ENCODE measurements around the gene ASB13. TPM values are rescaled to one million over a fixed set of nuclear protein-coding genes. Genes with fewer than 3 reads are reported as not detected.

Gene ASB13
- polyA plus RNA-seq, 1 donor = 12.2 TPM

DNA sequence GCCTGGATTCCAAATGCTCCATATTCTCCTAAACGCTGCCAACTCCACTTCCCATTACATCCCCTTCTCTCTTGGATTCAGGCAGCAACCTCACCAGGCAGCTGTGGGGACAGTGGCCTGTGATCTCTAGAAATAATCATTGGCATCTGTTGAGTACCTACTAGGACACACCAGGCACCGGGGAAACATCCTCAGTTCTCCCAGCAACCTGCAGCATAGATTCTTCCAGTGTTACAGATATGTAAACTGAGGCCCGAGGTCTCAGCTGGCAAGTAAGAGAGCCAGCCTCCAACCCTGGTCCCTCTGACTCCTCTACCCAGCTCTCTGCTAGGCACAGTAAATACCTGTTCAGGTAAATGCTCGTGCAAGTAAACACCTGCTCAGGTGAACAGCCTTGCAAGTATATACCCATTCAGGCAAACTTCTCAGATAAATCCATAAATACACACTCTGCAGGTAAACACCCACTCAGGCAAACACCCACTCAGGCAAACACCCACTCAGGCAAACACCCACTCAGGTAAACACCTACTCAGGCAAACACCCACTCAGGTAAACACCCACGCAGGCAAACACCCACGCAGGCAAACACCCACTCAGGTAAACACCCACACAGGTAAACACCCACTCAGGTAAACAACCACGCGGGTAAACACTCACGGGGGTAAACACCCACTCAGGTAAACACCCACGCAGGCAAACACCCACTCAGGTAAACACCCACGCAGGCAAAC, 18.7 kb downstream of the ASB13 start:
- DNase-seq (ENCODE audit: low read depth) = no peak

DNA sequence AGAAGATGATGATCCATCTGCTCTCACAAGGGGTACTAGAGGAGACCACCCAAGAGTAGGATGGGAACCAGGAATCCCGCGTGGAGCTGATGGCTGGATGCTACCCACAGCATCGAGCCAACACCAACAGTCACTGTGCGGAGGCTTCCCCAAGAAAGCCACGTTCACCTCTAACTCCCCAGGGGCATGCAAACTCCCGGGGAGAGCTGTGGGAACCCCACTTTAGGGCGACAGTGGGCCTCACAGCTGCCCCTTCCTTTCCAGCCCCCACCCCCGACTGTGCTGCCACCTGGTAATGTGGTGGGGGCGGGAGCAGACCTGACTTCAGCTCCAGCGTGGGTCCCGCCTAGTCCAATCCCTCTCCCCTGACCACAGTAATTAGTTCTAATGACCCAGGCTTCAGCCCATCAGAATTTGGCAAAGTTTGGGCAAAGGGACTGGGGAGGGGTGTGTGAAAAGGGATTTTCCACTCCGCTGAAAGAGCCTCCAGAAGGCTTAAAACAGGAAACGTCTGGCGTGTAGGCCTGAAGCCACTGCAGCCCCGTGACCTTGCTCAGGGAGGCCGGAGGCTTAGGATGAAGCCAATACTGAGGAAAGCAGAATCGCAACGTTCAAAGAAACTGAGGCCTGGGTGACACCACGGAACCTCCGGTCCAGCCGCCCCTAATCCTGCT, 20.3 kb downstream of the ASB13 start:
- DNase-seq (ENCODE audit: low read depth) = no peak

DNA sequence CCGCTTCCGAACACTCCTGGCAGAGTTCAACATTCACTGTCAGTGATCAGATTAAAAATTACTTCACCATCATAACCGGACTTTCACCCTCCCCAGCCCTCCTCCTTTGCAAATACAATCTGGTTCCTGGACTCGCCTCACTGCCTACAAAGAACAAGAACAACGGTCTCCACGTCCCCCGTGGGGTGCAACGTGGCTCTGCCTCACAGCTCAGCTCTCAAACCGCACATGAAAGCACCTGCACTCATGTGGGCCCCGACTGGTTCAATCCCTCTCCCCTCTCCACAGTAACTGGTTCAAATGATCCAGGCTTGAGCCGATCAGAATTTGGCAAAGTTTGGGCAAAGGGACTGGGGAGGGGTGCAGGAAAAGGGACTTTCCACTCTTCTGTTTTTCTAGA, 21.0 kb downstream of the ASB13 start:
- no peak for DNase-seq (ENCODE audit: low read depth)

DNA sequence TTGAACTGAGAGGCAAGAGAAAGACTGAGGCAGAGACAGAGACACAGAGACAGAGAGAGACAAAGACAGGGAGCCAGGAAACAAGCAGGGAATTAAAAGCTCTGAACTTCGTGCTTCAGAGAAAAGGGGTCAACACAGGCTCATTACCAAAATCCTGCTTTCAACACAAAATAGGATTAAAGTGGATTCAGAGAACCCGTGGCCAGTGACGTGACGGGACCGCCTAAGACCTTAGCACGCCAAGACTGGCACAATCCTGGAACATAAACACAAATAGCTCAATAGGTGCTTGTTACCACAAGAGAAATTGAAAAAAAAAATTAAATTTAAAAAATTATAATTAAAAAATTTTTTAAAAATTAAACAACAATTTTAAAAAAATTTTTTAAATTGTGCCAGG, 21.5 kb downstream of the ASB13 start:
- no peak for DNase-seq (ENCODE audit: low read depth)

DNA sequence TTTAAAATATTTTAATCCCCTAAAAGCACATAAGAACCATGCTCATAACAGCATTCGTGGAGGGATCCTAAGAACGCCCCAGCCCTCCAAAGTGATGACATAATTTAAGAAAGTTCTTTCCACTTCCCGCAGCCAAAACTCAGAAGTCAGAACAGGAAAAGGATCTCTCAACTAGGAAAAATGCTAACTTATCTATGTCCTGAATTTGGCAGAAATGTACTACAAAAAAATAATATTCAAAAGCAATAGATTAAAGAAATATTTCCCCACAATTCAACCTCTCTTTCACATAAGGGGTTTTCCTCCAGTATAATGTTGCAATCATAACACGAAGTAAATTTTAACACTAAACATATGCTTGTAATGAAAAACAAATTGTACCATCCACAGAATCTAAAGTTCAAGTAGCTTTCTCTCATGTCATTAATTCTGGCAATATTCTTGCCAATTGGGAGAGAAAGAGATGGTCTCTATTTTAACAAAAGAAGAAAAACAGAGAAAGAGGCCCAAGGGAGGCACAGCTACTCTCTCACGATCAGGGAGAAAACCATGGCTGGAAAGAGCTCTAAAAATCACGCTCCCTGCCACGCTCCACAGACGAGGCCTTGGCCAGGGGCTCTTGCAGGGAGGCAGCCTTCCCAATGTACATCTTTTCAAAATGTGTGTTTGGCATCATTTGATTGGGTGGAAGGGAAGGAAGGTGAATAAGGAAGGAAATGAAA, 22.9 kb downstream of the ASB13 start:
- peak; percentile 90 for DNase-seq (ENCODE audit: low read depth)

DNA sequence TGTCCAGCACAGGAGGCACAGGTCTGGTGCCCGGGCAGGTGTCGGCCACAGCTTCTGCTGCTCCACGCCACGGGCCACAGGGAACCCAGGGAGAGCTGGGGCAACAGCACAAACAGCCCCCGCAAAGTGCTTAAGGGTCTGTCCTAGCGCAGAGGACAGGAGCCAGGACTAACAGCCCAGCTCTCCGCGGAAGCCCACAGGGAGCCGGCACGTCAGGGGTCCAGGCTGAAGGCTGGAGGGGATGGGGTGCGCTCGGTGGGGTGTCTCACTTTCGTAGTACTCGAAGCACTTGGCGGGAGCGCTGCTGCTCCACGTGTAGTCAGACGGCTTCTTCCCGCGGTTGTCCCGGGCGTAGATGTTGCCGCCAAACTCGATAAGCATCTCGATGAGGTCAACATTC, 24.9 kb downstream of the ASB13 start:
- DNase-seq (ENCODE audit: low read depth) = no peak

GRCh38 chr10:5640501-5640900, 25.9 kb downstream of the ASB13 start:
- DNase-seq (ENCODE audit: low read depth) = no peak

GRCh38 chr10:5640036-5640435, 26.4 kb downstream of the ASB13 start:
- no peak for DNase-seq (ENCODE audit: low read depth)

DNA sequence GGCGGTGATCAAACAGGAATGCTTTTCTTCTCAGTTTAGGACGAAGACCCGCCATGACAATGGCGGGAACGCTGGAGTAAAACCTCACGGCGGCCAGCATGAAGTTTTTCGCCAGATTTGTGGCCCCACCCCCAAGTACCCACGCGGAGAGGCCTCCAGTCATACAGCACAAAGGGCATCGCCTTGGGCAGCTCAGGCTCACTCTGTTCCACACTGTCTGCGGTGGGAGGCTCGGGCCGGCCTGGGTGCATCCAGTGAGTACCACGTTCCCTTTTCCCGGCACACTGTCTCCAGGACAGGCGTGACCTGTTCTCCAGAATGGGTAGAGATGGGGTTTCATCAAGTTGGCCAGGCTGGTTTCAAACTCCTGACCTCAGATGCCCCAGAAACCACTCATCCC, 27.3 kb downstream of the ASB13 start:
- DNase-seq (ENCODE audit: low read depth) = no peak

GRCh38 chr10:5638494-5638893, 27.9 kb downstream of the ASB13 start:
- DNase-seq (ENCODE audit: low read depth) = no peak

- no peak for DNase-seq (ENCODE audit: low read depth)
Observed at GRCh38 chr10:5634918-5635317, 31.5 kb downstream of the ASB13 start.

DNA sequence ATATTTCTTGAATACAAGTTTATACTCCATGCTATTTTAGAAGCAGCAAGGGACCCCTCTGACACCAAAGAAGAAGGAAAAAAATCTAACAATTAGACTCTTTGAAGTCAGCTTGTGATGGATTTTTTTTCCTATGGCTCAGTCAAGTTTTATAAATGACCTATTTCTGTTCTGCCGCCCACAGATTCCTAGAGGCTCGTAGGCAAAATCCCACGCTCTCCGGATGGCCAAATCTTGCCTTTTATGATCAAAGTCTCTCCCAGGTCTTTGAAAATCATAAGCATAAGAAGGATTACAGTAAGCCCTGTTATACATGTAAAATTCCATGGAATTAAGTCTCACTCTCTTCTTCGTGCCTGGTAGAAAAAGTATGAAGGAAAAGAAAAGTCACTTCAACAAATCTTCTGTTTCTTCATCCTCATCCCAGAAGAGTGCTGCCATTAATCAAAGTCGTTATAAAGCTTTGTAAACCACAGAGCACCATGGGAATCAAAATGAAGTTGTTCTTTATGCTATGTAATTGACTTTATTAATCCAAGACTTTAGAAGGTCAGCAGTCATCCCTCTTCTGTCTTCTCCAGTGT, 33.1 kb downstream of the ASB13 start:
- no peak for DNase-seq (ENCODE audit: low read depth)

DNA sequence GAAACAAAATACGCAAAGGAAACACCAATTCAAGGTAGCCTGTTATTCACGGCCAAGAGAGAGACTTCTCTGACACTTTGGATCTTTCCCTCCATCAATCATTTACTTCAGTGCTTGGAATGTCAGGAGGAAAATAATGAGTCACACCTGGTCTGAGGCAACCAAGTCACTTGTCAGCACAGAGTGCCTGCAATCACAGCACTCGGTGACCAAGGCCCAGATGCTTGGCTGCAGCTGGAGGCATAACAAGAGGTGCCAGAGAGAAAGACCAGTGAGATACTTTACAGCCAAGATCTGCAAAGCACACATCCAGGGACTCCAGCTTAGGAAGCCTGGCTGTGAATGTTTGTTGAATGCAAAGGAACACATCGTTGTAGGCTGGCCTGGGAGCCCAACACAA, 33.9 kb downstream of the ASB13 start:
- DNase-seq (ENCODE audit: low read depth) = no peak

GRCh38 chr10:5631936-5632335, 34.5 kb downstream of the ASB13 start:
- no peak for DNase-seq (ENCODE audit: low read depth)

- DNase-seq (ENCODE audit: low read depth) = no peak
Observed at GRCh38 chr10:5630112-5630436, 36.3 kb downstream of the ASB13 start.

- no peak for DNase-seq (ENCODE audit: low read depth)
Observed at GRCh38 chr10:5629303-5630111, 36.9 kb downstream of the ASB13 start.

- DNase-seq (ENCODE audit: low read depth) = no peak
Observed at GRCh38 chr10:5628451-5629302, 37.7 kb downstream of the ASB13 start.

DNA sequence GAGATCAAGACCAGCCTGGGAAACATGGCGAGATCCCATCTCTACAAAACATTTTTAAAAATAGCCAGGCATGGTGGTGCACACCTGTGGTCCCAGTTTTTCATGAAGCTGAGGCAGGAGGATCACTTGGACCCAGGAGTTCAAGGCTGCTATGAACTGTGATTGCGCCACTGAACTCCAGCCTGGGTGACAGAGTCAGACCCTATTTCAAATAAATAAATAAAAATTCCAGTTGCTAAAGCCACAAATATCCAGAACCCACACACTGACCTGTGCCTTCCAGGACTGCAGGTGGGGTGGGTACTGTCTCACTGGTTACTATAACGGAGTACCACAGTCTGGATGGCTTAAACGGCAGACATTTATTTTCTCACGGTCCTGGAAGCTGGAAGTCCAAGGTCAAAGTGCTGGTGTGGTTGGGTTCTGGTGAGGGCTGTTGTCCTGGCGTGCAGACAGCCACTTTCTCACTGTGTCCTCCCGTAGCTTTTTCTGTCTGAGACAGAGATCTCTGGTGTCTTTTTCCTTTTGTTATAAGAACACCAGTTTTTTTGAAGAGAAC, 38.8 kb downstream of the ASB13 start:
- no peak for DNase-seq (ENCODE audit: low read depth)

DNA sequence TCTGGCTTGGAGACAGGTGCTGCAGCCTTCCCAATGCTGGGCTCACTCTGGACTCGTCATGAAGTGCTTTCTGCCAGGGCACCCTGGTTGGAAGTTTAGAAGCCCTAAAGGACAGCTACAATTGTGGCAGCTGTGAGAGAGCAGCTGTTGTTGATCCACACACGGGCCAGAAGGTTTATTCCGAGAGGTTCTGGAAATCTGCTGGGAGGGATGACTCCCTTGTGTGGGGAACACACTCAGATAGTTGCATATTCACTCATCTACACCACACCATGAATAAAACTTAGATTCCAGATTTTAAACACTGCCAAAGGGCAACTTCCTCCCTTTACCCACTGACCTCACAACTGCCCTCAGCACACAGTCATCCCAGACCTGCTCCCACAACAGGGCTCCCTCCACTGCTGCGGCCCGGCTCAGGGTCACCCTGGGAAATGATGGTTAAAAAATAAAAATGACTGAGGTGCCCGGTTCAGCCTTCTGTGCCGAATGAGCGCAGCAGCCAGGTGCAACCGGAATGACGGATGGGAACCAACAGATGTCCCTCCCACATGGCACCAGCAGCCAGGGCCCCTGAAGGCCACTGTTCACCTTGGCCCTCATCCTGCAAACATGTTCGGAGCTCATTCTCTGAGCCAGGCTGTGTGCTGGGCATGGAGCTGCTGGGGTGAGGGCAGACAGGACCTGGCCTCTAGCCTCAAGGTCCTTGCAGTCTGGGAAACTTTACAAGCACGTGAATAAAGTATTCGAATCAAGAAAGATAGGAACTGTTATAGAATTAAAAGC, 40.2 kb downstream of the ASB13 start:
- no peak for DNase-seq (ENCODE audit: low read depth)

DNA sequence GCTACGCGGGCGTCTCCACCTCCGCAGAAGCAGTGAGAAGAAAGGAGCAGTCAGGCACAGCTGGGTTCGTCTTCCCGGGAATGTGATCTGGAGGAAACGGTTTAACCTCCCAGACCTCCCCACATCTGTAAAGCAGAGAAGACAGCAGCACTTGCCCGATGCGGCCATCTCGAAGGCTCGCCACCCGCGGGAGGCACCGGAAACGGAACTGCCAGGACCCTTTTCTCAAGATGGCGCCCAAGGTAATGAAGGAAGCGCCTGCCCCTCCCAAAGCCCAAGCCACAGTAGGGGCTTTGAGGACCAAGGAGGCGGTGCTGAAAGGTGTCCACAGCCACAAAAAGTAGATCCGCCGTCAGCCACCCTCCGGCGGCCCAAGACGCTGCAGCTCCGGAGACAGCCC, 41.7 kb downstream of the ASB13 start:
- DNase-seq (ENCODE audit: low read depth) = no peak

Data from forelimb muscle (tissue), 1 donor.